Measurements from ENCODE around the gene DCDC1. TPM values are rescaled to one million over a fixed set of nuclear protein-coding genes. Genes with fewer than 3 reads are reported as not detected.

Gene DCDC1
- total RNA-seq, 1 experiment from 2014 or later, result not detected

- no peak overlapping the region for H3K4me3 ChIP-seq (ENCODE audit: low read depth in 2 of 2, low read length in 2 of 2)
- H3K27ac ChIP-seq (ENCODE audit: low read length), result no peak overlapping the region
- no peaks in the 10 kb centered on the region for H3K36me3 ChIP-seq (ENCODE audit: control insufficient read depth, insufficient read depth, low read length)
- ChIA-PET POLR2A (no interaction called here), CTCF (no interaction called here)
- H3K4me1 ChIP-seq (ENCODE audit: control insufficient read depth, insufficient read depth, low read length), result no peaks in the 10 kb centered on the region
- H3K27me3 ChIP-seq (ENCODE audit: control insufficient read depth, insufficient read depth, low read length), result no peaks in the 10 kb centered on the region
- in situ Hi-C loops (cut with HindIII; ENCODE audit: low pct_unique_long_range_greater_than_20kb, low sequenced_read_pairs) (no loop called here), intact Hi-C loops (cut with micrococcal nuclease; ENCODE audit: unreplicated experiment) (no loop called here)
- ATAC-seq, result no peak
- no peak for DNase-seq (ENCODE audit: low read depth, low spot score)
- no peak for TF ChIP-seq REST (IDR thresholded peaks at IDR 0.05; ENCODE audit: insufficient read depth in 1 of 2, low read depth in 2 of 2, low read length in 1 of 2)
- no peak for TF ChIP-seq SIN3A (IDR thresholded peaks at IDR 0.05; ENCODE audit: borderline replicate concordance, insufficient read depth, low read depth, low read length)
- no peak for TF ChIP-seq CTCF (IDR thresholded peaks at IDR 0.05)
- no peak for TF ChIP-seq TCF7L2 (IDR thresholded peaks at IDR 0.05; ENCODE audit: low read depth, low read length)
- TF ChIP-seq POLR2AphosphoS5 (IDR thresholded peaks at IDR 0.05; ENCODE audit: low read depth, low read length), result no peak
- no peaks in the 10 kb centered on the region for H3K9me3 ChIP-seq (ENCODE audit: control insufficient read depth, insufficient read depth, low read depth, low read length)
- BruUV-seq (replicated peaks), result no TSS peak
Measured at GRCh38 chr11:30935861-30936260, 433.7 kb downstream of the DCDC1 start.

GRCh38 chr11:30926130-30926529, 443.4 kb downstream of the DCDC1 start:
- H3K27ac ChIP-seq (ENCODE audit: low read length), result no peak overlapping the region
- ChIA-PET CTCF (no interaction called here), POLR2A (no interaction called here)
- no peak for TF ChIP-seq SIN3A (IDR thresholded peaks at IDR 0.05; ENCODE audit: borderline replicate concordance, insufficient read depth, low read depth, low read length)
- no peak for TF ChIP-seq POLR2AphosphoS5 (IDR thresholded peaks at IDR 0.05; ENCODE audit: low read depth, low read length)
- no peak for TF ChIP-seq CTCF (IDR thresholded peaks at IDR 0.05)
- TF ChIP-seq REST (IDR thresholded peaks at IDR 0.05; ENCODE audit: insufficient read depth in 1 of 2, low read depth in 2 of 2, low read length in 1 of 2), result no peak
- no peak for TF ChIP-seq TCF7L2 (IDR thresholded peaks at IDR 0.05; ENCODE audit: low read depth, low read length)
- intact Hi-C loops (cut with micrococcal nuclease; ENCODE audit: unreplicated experiment), result no loop called here
- H3K9me3 ChIP-seq (ENCODE audit: control insufficient read depth, insufficient read depth, low read depth, low read length), result no peaks in the 10 kb centered on the region; the same call in 1 of the 2 replicates
- in situ Hi-C loops (cut with HindIII; ENCODE audit: low pct_unique_long_range_greater_than_20kb, low sequenced_read_pairs), result no loop called here
- DNase-seq (ENCODE audit: low read depth, low spot score), result no peak
- no peaks in the 10 kb centered on the region for H3K4me1 ChIP-seq (ENCODE audit: control insufficient read depth, insufficient read depth, low read length)
- H3K36me3 ChIP-seq (ENCODE audit: control insufficient read depth, insufficient read depth, low read length), result no peaks in the 10 kb centered on the region
- H3K27me3 ChIP-seq (ENCODE audit: control insufficient read depth, insufficient read depth, low read length), result no peaks in the 10 kb centered on the region; the same call in 1 of the 2 replicates
- H3K4me3 ChIP-seq (ENCODE audit: low read depth in 2 of 2, low read length in 2 of 2), result no peak overlapping the region
- no peak for ATAC-seq
- BruUV-seq (replicated peaks), result no TSS peak

All from Panc1 (cell line).